PFSK-1 (cell line): ENCODE measurements around the gene AGO3.

Experiments used
- FOXP2 ChIP-seq: optimal IDR thresholded peaks from 2 replicates; pipeline ENCODE3; 2011; ENCODE audit warnings: borderline replicate concordance, control low read depth, inconsistent platforms; ENCODE audit not compliant: insufficient read depth; ENCODE audit errors: extremely low read length, extremely low read depth
- POLR2AphosphoS5 ChIP-seq: IDR thresholded peaks from 2 replicates; pipeline ENCODE4 v1.6.1; 2012; ENCODE audit warnings: low read depth, mild to moderate bottlenecking, control low read depth, low read length, moderate library complexity
- SIN3A ChIP-seq: IDR thresholded peaks from 2 replicates; pipeline ENCODE4 v1.6.1; 2012; ENCODE audit warnings: mild to moderate bottlenecking, low read length, moderate library complexity, borderline replicate concordance; ENCODE audit not compliant: insufficient read depth
- TAF1 ChIP-seq: IDR thresholded peaks from 2 replicates; pipeline ENCODE4 v1.6.1; 2012; ENCODE audit warnings: low read length, control low read depth, borderline replicate concordance; ENCODE audit not compliant: insufficient read depth
- TF ChIP-seq, protein P1 (sequence below), 2 experiments: IDR thresholded peaks; 2 replicates each; pipeline versions ENCODE4 v1.6.1 to v1.8.0; 2011 to 2012; ENCODE audit warnings: low read depth in 2 of 2, low read length in 2 of 2, control low read depth in 1 of 2, inconsistent platforms in 1 of 2, mild to moderate bottlenecking in 1 of 2, moderate library complexity in 1 of 2; ENCODE audit not compliant: insufficient read depth in 1 of 2

AGO3 gene

DNA sequence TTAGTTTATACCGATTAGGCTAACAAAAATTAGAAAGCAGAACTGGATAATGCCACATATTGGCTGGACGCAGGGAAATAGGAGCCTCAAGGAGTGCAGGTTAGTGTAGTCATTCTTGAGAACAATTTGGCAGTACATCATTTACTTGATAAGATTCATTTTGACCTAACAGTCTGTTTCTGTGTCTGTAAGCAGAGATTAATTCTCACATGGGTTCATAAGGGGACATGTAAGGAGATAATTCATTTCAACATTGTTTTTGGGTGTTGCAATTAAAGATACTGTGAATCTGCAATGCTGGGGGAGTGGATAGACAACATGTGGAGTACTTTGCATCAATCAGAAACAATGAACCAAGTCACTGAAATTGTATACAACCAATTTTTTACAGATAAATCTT, 32.0 kb downstream of the AGO3 start:
- TF ChIP-seq POLR2AphosphoS5, result no peak
- no peak for TF ChIP-seq TAF1
- no peak for TF ChIP-seq FOXP2
- TF ChIP-seq, protein P1, sequence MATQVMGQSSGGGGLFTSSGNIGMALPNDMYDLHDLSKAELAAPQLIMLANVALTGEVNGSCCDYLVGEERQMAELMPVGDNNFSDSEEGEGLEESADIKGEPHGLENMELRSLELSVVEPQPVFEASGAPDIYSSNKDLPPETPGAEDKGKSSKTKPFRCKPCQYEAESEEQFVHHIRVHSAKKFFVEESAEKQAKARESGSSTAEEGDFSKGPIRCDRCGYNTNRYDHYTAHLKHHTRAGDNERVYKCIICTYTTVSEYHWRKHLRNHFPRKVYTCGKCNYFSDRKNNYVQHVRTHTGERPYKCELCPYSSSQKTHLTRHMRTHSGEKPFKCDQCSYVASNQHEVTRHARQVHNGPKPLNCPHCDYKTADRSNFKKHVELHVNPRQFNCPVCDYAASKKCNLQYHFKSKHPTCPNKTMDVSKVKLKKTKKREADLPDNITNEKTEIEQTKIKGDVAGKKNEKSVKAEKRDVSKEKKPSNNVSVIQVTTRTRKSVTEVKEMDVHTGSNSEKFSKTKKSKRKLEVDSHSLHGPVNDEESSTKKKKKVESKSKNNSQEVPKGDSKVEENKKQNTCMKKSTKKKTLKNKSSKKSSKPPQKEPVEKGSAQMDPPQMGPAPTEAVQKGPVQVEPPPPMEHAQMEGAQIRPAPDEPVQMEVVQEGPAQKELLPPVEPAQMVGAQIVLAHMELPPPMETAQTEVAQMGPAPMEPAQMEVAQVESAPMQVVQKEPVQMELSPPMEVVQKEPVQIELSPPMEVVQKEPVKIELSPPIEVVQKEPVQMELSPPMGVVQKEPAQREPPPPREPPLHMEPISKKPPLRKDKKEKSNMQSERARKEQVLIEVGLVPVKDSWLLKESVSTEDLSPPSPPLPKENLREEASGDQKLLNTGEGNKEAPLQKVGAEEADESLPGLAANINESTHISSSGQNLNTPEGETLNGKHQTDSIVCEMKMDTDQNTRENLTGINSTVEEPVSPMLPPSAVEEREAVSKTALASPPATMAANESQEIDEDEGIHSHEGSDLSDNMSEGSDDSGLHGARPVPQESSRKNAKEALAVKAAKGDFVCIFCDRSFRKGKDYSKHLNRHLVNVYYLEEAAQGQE (IDR thresholded peaks at IDR 0.05; ENCODE audit: insufficient read depth in 1 of 2, low read depth in 2 of 2, low read length in 2 of 2), result no peak
- TF ChIP-seq SIN3A, result no peak

DNA sequence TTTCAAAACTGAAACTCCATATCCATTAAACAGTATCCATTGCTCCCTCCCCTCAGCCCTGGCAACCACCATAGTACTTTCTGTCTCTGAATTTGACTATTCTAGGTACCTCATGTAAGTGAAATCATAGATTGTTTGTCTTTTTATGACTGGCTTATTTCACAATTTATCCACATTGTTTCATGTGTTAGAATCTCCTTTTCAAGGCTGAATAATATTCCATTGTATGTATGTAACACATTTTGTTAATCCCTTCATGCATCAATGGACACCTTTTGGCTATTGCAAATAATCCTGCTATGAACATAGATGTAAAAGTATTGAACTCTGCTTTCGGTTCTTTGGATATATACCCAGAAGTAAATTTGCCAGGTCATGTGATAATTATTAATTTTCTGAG, 37.5 kb downstream of the AGO3 start:
- TF ChIP-seq TAF1 (no peak), SIN3A (no peak), FOXP2 (no peak), POLR2AphosphoS5 (no peak)
- TF ChIP-seq, protein P1 (IDR thresholded peaks at IDR 0.05; ENCODE audit: insufficient read depth in 1 of 2, low read depth in 2 of 2, low read length in 2 of 2), result no peak

DNA sequence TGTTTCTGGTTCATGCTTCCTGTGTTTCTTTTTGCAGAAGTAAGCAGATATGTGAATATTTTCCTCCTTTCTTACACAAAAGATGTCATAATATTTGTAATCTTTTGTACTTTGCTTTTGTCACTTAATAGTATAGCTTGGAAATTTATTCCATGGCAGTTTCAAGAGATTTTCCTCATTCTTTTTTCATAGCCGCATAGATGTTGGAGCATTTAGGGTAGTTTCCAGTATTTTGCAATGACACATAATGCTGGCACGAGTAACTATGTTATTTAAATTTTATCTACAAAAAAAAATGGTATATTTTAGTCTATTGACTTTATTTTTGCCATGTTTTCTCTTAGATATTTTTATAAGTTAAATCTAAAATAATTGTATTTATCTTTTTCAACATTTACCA, 40.7 kb downstream of the AGO3 start:
- TF ChIP-seq SIN3A, result no peak
- no peak for TF ChIP-seq FOXP2
- TF ChIP-seq TAF1, result no peak
- TF ChIP-seq POLR2AphosphoS5, result no peak
- TF ChIP-seq, protein P1 (IDR thresholded peaks at IDR 0.05; ENCODE audit: insufficient read depth in 1 of 2, low read depth in 2 of 2, low read length in 2 of 2), result no peak

DNA sequence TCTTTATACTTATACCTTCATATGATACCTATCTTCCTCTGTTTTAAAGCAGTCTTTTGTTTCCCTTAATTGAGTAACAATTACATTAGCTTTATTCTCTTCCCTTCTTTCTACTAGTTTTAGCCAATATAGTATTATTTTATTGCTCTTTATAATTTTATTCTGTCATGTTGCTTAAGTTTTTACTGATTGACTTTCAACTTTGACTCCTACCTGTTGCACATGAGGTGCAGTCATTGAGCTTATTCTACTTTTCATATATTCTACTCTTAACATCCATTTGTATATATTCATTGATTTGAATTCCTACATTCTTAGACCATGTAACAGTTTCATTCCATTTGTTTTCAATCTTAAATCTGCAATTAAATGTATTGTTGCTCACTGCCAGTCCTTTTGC, 49.2 kb downstream of the AGO3 start:
- TF ChIP-seq POLR2AphosphoS5, result no peak
- TF ChIP-seq SIN3A, result no peak
- TF ChIP-seq TAF1, result no peak
- TF ChIP-seq FOXP2, result no peak
- TF ChIP-seq, protein P1 (IDR thresholded peaks at IDR 0.05; ENCODE audit: insufficient read depth in 1 of 2, low read depth in 2 of 2, low read length in 2 of 2), result no peak

DNA sequence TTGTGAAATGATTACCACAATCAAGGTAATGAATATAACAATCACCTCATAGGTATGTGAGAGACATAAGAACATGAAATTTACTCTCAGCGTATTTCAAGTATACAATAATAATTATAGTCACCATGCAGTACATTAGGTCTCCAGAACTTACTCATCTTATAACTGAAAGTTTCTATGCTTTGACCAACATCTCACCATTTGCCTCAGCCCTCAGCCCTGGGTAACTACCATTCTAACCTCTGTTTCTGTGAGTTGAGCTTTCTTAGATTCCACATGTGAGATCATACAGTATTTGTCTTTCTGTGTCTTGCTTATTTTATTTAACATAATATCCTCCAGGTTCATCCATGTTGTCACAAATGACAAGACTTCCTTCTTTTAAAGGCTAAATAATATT, 57.3 kb downstream of the AGO3 start:
- TF ChIP-seq FOXP2 (no peak), SIN3A (no peak), POLR2AphosphoS5 (no peak), TAF1 (no peak)
- TF ChIP-seq, protein P1 (IDR thresholded peaks at IDR 0.05; ENCODE audit: insufficient read depth in 1 of 2, low read depth in 2 of 2, low read length in 2 of 2), result no peak
